Medulla oblongata (tissue), 1 donor: ENCODE results near the gene MFN2.
A peak's percentile ranks its signal among the peaks of the same experiment; 100 is the strongest.

Experiments
- DNase-seq: peaks from one replicate; pipeline ENCODE4 v3.0.0-alpha.2; 2015; ENCODE audit errors: extremely low spot score

MFN2 gene

GRCh38 chr1:12049616-12050015 is 69.4 kb downstream of the MFN2 start:
- DNase-seq, result no peak

GRCh38 chr1:12051361-12051760 is 71.1 kb downstream of the MFN2 start:
- no peak for DNase-seq

DNA sequence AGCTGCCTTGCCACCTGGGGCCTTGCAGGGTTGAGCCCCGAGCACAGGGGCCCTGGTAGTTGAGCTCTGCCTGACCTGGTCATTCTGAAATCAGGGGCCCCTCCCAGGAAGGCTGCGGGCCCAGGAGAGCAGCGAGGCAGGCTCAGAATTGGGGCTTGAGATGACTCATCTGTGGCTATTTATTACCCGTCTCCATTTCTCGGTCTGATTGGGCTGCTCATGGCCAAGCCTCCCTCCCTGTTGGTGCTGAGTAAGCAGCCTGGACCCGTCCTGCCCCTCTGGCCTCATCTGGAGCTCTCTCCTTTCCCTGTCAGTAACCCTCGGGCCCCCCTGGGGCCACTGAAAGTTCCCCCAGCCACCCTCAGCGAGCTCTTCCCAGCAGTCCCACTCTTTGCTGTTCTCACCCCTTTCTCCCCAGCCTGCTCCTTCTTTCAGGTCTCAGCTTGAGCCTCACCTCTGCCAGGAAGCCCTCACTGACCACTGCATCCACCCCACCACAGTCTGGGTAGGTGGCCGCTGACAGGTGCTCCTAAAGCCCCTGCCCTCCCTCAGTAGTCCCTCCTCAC is 71.8 kb downstream of the MFN2 start:
- DNase-seq, result peak; percentile 28

- DNase-seq, result peak; percentile 58
These were observed 72.9 kb downstream of the MFN2 start for GRCh38 chr1:12052997-12053686.

- DNase-seq, result no peak
These were observed 73.7 kb downstream of the MFN2 start for GRCh38 chr1:12053752-12054548.

DNA sequence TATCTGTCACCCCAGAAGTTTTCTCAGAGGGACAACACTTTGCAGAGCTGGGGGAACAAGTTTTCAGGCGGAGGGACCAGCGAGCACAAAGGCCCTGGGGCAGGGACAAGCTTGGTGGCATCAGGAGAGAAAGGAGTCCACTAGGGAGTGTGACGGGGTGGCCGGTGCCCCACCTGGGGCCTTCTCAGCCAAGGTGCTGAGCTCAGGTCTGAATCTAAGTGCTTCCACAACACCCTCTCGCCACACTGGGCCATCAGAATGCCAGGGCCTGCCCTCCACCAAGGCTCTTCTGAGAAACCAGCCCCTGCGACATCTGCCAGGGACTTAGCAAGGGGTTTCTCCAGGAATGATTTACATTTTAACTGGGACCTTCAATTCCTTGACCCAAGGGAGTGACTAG is 75.0 kb downstream of the MFN2 start:
- no peak for DNase-seq

DNA sequence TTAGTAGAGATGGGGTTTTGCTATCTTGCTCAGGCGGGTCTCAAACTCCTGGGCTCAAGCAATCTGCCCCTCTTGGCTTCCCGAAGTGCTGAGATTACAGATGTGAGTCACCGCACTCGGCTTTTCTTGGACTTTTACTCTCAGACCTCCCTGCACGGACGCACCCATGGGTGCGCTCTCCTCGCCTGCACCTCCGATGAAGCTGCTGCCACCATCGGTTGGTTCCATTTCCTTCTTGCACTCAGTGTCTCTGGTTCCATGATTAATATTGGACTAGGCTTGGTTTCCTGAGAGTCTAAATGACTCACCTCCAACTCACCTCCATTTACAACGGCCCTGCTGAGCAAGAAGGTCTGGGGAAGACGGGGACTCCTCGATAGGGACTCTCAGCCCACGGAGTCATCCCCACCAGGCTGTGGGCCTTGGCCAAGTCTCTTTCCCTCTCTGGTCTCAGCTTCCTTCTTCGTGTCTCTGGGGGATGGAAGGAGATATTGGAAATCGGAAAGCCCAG is 76.1 kb downstream of the MFN2 start:
- no peak for DNase-seq

DNA sequence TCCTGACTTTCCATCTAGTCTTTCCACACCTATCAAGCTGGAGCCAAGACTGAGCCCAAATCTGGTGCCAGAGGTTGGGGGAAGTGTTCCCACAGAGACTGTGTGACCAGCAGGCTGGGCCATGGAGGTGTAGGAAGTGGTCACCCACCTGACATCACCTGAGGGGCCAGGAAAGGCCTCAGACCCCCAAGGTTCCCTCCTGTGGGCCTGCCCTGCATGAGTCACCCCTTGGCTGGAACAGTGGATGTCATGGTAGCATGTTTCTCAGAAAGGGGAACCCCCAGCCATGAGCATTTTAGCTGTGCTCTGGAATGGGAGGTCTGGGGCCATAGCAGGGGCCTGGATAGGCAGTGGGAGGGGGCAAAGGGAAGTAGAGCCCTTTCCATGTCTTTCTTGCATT is 77.1 kb downstream of the MFN2 start:
- DNase-seq, result no peak

- no peak for DNase-seq
These were observed 77.9 kb downstream of the MFN2 start for GRCh38 chr1:12057940-12058687.

DNA sequence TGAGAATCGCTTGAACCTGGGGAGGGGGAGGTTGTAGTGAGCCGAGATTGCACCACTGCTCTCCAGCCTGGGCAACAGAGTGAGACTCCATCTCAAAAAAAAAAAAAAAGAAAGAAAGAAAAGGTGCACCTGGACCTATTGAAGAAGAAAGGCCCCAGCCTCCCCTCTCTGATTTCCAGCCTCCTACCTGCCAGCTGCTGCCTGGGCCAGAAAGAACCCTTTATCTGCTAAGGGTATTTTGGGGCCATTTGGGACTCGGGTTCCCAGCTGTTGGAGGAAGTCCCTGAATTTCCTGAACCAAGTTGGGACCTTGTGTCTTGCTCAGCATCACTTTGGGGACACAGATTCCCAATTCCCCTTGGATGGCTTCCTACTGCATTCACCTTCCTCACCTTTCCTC is 79.0 kb downstream of the MFN2 start:
- no peak for DNase-seq

DNA sequence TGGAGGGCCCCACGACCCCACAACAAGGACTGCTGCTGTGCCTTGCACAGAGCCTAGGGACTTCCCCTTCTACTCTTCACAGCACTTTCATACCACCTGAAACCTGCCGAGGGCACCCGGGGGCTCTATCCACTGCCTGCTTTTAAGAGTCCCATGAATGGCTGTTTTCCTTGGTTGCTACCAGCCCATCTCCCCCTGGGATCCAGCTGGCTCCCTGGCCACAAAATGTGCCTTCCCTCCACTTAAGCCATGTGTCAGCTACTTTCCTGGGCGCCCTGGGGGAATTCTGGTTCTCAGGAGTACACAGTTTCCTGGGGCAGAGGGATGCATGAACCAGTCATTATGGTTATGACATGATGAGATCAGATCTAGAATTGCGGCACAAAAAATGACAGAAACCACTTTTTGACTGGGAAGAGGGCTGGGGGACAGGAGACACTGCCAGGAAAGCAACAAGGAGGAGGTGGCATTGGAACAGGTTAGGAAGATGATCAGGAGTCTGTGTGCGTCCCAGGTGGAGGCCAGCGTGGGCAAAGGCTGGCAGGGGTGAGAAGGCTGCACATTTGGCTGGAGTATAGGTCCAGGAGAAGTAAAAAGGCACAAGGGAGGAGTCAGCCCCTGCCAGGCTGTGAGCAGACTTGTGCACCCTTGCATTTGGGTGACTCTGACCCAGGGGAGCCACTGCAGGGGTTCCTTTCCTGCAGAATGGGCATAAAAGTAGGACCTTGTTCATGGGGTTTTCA is 79.6 kb downstream of the MFN2 start:
- DNase-seq, result no peak

DNA sequence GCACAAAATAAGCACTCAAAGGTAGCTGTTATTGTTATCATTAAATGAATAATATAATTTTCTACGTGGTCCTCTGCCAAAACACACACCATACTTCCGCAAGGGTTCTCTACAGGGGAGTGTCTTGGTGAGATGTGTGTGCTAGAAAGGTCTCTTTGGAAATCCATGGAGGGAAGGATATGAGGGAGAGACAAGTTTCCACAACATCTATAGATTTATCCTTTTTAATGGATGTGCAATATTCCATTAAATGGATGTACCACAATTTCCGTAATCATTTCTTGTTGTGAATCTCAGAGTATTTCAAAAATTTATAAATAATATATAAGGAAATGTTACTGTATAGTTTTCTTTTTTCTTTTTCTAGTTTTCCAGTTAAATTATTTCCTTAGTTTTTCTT is 80.3 kb downstream of the MFN2 start:
- DNase-seq, result no peak
